ENCODE data around the gene POLR2L.

- TF ChIP-seq CTCF (IDR thresholded peaks at IDR 0.05) (no peak), POLR2A (IDR thresholded peaks at IDR 0.05; ENCODE audit: low read depth) (no peak)
Measured at GRCh38 chr11:821512-822371, 20.6 kb downstream of the POLR2L start.
